ENCODE measurements around the gene SCFD2.

DNA sequence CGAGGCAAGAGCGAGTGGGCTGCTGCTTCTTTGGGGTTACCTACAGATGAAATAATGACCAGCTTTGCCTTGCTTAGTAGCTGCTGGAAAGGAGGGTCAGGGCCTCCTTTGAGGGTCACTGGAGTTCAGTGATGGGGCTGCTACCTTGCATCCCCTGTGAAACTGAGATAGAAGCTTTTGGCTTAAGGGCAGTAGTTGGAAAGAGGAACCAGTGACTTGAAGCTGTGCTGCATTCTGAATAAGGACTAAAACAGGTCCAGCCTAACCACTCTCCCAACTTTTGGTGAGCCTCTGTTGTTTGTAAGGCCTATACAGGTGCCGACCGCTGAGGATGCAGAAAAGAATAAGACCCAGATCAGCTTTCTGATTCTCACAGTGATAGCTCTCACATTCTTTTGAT lies 462.6 kb downstream of the SCFD2 start:
- TF ChIP-seq, protein P1, sequence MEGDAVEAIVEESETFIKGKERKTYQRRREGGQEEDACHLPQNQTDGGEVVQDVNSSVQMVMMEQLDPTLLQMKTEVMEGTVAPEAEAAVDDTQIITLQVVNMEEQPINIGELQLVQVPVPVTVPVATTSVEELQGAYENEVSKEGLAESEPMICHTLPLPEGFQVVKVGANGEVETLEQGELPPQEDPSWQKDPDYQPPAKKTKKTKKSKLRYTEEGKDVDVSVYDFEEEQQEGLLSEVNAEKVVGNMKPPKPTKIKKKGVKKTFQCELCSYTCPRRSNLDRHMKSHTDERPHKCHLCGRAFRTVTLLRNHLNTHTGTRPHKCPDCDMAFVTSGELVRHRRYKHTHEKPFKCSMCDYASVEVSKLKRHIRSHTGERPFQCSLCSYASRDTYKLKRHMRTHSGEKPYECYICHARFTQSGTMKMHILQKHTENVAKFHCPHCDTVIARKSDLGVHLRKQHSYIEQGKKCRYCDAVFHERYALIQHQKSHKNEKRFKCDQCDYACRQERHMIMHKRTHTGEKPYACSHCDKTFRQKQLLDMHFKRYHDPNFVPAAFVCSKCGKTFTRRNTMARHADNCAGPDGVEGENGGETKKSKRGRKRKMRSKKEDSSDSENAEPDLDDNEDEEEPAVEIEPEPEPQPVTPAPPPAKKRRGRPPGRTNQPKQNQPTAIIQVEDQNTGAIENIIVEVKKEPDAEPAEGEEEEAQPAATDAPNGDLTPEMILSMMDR (IDR thresholded peaks at IDR 0.05; ENCODE audit: insufficient read depth, low read length) = no peak
- TF ChIP-seq POLR2AphosphoS5 (IDR thresholded peaks at IDR 0.05; ENCODE audit: low read depth) = no peak

Data from HL-60 (cell line).